CD4-positive, alpha-beta T cell (primary cell): ENCODE results near the gene NFU1. TPM values are rescaled to one million over a fixed set of nuclear protein-coding genes. Genes with fewer than 3 reads are reported as not detected.

Source experiments
- ATAC-seq: fragments of 200-7000 bp; cut with Tn5 transposase; one replicate; pipeline ENCODE4 v1.10.0; 2022; ENCODE audit warnings: mild to moderate bottlenecking; ENCODE audit not compliant: poor library complexity
- CTCF ChIA-PET: fragments of 350-600 bp; sonication (Branson Sonifier 250); formaldehyde crosslinking; loops from one replicate; lab custom pipeline; 2021; ENCODE audit warnings: antibody characterized with exemption, inconsistent platforms; lab: Charles Lee
- POLR2A ChIA-PET: fragments of 350-600 bp; sonication (Branson Sonifier 250); formaldehyde crosslinking; loops from one replicate; lab custom pipeline; 2021; ENCODE audit warnings: antibody characterized with exemption, inconsistent platforms; lab: Charles Lee
- DNase-seq, 14 experiments: peaks; one replicate each; pipeline ENCODE4 v3.0.0-alpha.2; 2013 to 2020; ENCODE audit warnings: mixed read lengths in 2 of 14
- H3K27ac ChIP-seq, 2 donors: one replicate each; pipeline versions ENCODE4 v1.5.1 to v1.7.0; 2013; ENCODE audit warnings: low read length in 2 of 2, low read depth in 1 of 2, mild to moderate bottlenecking in 1 of 2
- H3K27me3 ChIP-seq, 2 experiments: 1 replicate in 1 of 2; 2 replicates in 1 of 2; pipeline versions ENCODE4 v1.6.1 to v1.7.0; 2013; ENCODE audit warnings: low read length in 2 of 2, control low read depth in 1 of 2, mild to moderate bottlenecking in 1 of 2, moderate library complexity in 1 of 2; ENCODE audit not compliant: insufficient read depth in 2 of 2, control insufficient read depth in 1 of 2
- H3K36me3 ChIP-seq: one replicate; pipeline ENCODE4 v1.6.1; 2013; ENCODE audit warnings: low read length, control low read depth; ENCODE audit not compliant: insufficient read depth
- H3K4me1 ChIP-seq: one replicate; pipeline ENCODE4 v1.6.1; 2013; ENCODE audit warnings: low read length, control low read depth; ENCODE audit not compliant: insufficient read depth
- H3K4me3 ChIP-seq: one replicate; pipeline ENCODE4 v1.5.1; 2013; ENCODE audit warnings: mild to moderate bottlenecking, low read length, moderate library complexity
- H3K9me3 ChIP-seq, 2 experiments: 1 replicate in 1 of 2; 2 replicates in 1 of 2; pipeline versions ENCODE4 v1.6.1 to v1.7.0; 2013; ENCODE audit warnings: low read length in 2 of 2, mild to moderate bottlenecking in 2 of 2, control low read depth in 1 of 2, moderate library complexity in 1 of 2; ENCODE audit not compliant: control insufficient read depth in 1 of 2, insufficient read depth in 1 of 2
- H3K27ac Mint-ChIP-seq: one replicate; pipeline ENCODE4 v1.8.0; 2020; ENCODE audit warnings: mixed read lengths
- H3K27me3 Mint-ChIP-seq: one replicate; pipeline ENCODE4 v1.8.0; 2021; ENCODE audit warnings: mixed read lengths
- H3K36me3 Mint-ChIP-seq: one replicate; pipeline ENCODE4 v1.8.0; 2021; ENCODE audit warnings: low read depth, mixed read lengths
- H3K4me1 Mint-ChIP-seq: one replicate; pipeline ENCODE4 v1.8.0; 2021; ENCODE audit warnings: low read depth, mixed read lengths
- H3K4me3 Mint-ChIP-seq: one replicate; pipeline ENCODE4 v1.8.0; 2020; ENCODE audit warnings: mild to moderate bottlenecking, mixed read lengths
- H3K9me3 Mint-ChIP-seq: one replicate; pipeline ENCODE4 v1.8.0; 2020; ENCODE audit warnings: mixed read lengths
- CTCF ChIP-seq: fragments of 200-600 bp; IDR thresholded peaks from one replicate; pipeline ENCODE4 v1.8.0; 2022; ENCODE audit warnings: antibody characterized with exemption, mild to moderate bottlenecking
- intact Hi-C, 2 experiments: fragments of 100-400 bp; cut with DNase I in 1 of 2; cut with micrococcal nuclease in 1 of 2; formaldehyde crosslinking; loops; one replicate each; pipeline versions ENCODE4 v1.15.1 to v1.9.0; 2023 to 2025; cut with DNase I, micrococcal nuclease
- total RNA-seq, 174 experiments: library from RNA in 2 of 174; stranded (reverse) in 2 of 174; gene quantifications; one replicate each; pipeline ENCODE4 v1.2.3 and lab custom pipeline; 2021 to 2026

NFU1 gene
- total RNA-seq, 2 experiments from 2014 or later, result 18.5 to 22.2 TPM

- no peaks in the 10 kb centered on the region for H3K27me3 ChIP-seq
- no peaks in the 10 kb centered on the region for H3K27me3 Mint-ChIP-seq
- peak overlapping the region; percentile 79 for H3K27ac Mint-ChIP-seq
- ChIA-PET CTCF (interaction anchor here (1.2 to 1.3 kb wide), 2 partner anchors 12 to 31 kb away, joined by 3 to 5 read pairs; no protein-coding TSS in a partner anchor), POLR2A (no interaction called here)
- peak overlapping the region; percentile 89 for H3K4me3 Mint-ChIP-seq
- intact Hi-C loops, result loop anchor here in 1 of 2 experiments (1.0 to 10.0 kb wide), 5 partner anchors 49 to 1233 kb away; partner anchors contain the start of genes AAK1, GMCL1, NFU1 and PNO1
- DNase-seq (peak in 2 of 14 experiments; percentile 11 to 19), ATAC-seq (no peak)
- peak overlapping the region; percentile 62 for H3K4me3 ChIP-seq
- no peaks in the 10 kb centered on the region for H3K36me3 Mint-ChIP-seq
- TF ChIP-seq CTCF, result no peak
- H3K27ac ChIP-seq, result peak overlapping the region in 1 of 2 donors; percentile 58
- no peaks in the 10 kb centered on the region for H3K9me3 Mint-ChIP-seq
- H3K9me3 ChIP-seq, result no peaks in the 10 kb centered on the region
- H3K4me1 Mint-ChIP-seq, result peaks cover 39% of the 10 kb centered on the region
- H3K4me1 ChIP-seq, result peaks cover 22% of the 10 kb centered on the region
- H3K36me3 ChIP-seq, result no peaks in the 10 kb centered on the region
These were observed 49.3 kb downstream of the NFU1 start for GRCh38 chr2:69387770-69388481.

DNA sequence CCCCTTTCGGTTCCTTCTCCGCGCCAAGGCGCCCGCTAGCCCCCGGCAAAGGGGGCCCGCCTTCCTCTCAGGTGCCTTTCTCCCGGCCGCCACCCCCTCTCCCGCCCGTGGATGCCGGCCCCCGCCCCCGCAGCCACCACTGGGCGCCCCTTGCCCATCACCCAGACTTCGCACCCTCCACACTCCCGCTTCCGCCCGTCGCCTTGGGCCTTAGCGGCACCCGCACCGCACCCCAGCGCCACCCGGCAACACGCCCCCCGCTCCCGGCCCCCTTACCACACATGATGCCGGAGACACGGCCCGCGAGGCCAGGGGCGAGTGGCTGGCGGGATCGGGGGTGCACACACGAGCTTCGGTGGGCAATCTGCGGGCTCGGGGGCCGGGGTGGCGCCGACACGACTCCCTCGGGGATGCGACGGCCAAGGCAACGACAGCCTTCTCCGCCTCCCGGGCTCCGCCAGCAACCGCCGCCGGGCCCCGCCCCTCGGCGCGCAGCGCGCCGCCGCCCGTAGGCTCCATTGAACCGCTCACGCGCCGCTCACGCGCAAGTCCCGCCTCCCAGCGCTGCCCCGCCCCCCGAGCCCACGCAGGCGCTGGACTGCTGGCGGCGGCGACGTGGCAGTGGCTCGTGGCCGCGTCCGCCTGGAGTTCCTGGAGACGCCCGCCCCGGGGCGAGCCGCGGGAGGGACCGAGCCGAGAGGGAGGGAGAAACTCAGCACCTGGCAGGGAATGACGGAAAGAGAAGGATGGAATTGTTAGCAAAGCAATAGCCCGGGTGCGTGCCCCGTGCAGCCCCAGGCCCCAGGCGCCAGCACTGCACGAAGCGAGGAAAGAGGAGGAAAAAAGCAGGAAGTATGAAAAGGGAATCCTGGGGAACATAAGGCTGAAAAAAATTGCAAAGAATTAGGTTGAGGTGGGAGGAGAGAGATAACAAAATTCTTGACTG lies 50.2 kb downstream of the NFU1 start, which contains the start of gene GFPT1:
GFPT1 (minus strand) TSS at position 439 of the 946 bp plus-strand sequence; CDS start at position 283, 156 bp downstream.
- ChIA-PET POLR2A (interaction anchor here (2.8 kb wide), 1 partner anchor 50 kb away, joined by 21 read pairs; the partner anchor contains the start of gene NFU1), CTCF (no interaction called here)
- Histone ChIP-seq H3K4me3 (peak within 1 kb of the TSS; percentile 62), H3K4me1 (peaks cover 22% of the 10 kb centered on the region), H3K27me3 (no peaks in the 10 kb centered on the region), H3K27ac (peak within 1 kb of the TSS; percentile 39 to 58), H3K36me3 (no peaks in the 10 kb centered on the region), H3K9me3 (no peaks in the 10 kb centered on the region)
- DNase-seq (peak; percentile 84 to 97 (median 92)), ATAC-seq (peak; percentile 97)
- H3K27ac Mint-ChIP-seq, result peak within 1 kb of the TSS; percentile 79
- no peaks in the 10 kb centered on the region for H3K9me3 Mint-ChIP-seq
- H3K36me3 Mint-ChIP-seq, result no peaks in the 10 kb centered on the region
- no peaks in the 10 kb centered on the region for H3K27me3 Mint-ChIP-seq
- no peak for TF ChIP-seq CTCF
- peaks cover 48% of the 10 kb centered on the region for H3K4me1 Mint-ChIP-seq
- peak within 1 kb of the TSS; percentile 89 for H3K4me3 Mint-ChIP-seq
- intact Hi-C loops, result loop anchor here in 1 of 2 experiments (1.0 to 10.0 kb wide), 5 partner anchors 50 to 1232 kb away; partner anchors contain the start of genes AAK1, GMCL1, NFU1 and PNO1

GRCh38 chr2:69386360-69386759 lies 50.9 kb downstream of the NFU1 start:
- intact Hi-C loops, result loop anchor here in 1 of 2 experiments (5.0 to 10.0 kb wide), 4 partner anchors 258 to 1232 kb away; partner anchors contain the start of genes AAK1, GMCL1, PNO1 and SNRPG
- Mint-ChIP-seq H3K27ac (peak overlapping the region; percentile 79), H3K36me3 (peaks cover 2% of the 10 kb centered on the region), H3K4me1 (peaks cover 51% of the 10 kb centered on the region), H3K4me3 (peak overlapping the region; percentile 89), H3K9me3 (no peaks in the 10 kb centered on the region), H3K27me3 (no peaks in the 10 kb centered on the region)
- H3K27ac ChIP-seq, result peak overlapping the region in 1 of 2 donors; percentile 58
- no peaks in the 10 kb centered on the region for H3K9me3 ChIP-seq
- peaks cover 26% of the 10 kb centered on the region for H3K4me1 ChIP-seq
- ChIA-PET CTCF (interaction anchor here (1.1 kb wide), 1 partner anchor 11 kb away, joined by 3 read pairs; no protein-coding TSS in a partner anchor), POLR2A (interaction anchor here (0.9 to 2.8 kb wide), 2 partner anchors 8 to 51 kb away, joined by 3 to 21 read pairs; partner anchors contain the start of gene NFU1)
- no peak for ATAC-seq
- TF ChIP-seq CTCF, result no peak
- no peaks in the 10 kb centered on the region for H3K27me3 ChIP-seq
- H3K4me3 ChIP-seq, result peak overlapping the region; percentile 62
- peak in 2 of 14 experiments; percentile 4 to 24 for DNase-seq
- no peaks in the 10 kb centered on the region for H3K36me3 ChIP-seq
